HG02973 (cell line): ENCODE data around the gene SNRPD3.
"Not testable (repeated sequence)": the region's sequence is repeated elsewhere in the genome, so short reads cannot be mapped to it uniquely, and the experiment has no call there.

Experiments used
- ATAC-seq: cut with Tn5 transposase; IDR thresholded peaks from one replicate; pipeline ENCODE4 v1.9.1; 2021; ENCODE audit warnings: moderate library complexity; ENCODE audit not compliant: unreplicated experiment

Gene SNRPD3

GRCh38 chr22:24590596-24591173 is 34.9 kb downstream of the SNRPD3 start:
- ATAC-seq = no peak

DNA sequence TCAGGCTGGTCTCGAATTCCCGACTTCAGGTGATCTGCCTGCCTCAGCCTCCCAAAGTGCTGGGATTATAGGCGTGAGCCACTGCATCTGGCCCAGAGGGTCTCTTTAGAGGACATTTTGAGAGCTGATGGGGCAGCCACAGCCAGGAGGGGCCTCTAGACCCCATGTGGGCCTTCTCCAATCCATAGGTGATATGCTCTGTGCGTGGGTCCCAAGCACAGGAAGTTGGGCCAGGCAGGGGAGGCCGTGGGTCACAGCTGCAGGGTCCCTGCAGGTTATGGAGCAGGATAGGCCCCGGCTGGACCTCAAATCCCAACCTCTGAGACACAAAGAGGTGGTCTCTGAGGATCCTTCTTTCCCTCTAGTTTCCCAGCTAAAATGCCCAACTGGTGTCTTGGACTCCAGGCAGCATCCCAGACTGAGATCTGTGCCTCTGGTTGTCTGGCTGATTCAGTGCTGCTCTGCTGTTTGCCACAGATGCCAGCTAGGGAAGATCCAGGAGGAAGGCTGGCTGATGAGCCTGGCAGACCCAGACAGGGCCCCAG is 35.6 kb downstream of the SNRPD3 start:
- ATAC-seq = no peak

DNA sequence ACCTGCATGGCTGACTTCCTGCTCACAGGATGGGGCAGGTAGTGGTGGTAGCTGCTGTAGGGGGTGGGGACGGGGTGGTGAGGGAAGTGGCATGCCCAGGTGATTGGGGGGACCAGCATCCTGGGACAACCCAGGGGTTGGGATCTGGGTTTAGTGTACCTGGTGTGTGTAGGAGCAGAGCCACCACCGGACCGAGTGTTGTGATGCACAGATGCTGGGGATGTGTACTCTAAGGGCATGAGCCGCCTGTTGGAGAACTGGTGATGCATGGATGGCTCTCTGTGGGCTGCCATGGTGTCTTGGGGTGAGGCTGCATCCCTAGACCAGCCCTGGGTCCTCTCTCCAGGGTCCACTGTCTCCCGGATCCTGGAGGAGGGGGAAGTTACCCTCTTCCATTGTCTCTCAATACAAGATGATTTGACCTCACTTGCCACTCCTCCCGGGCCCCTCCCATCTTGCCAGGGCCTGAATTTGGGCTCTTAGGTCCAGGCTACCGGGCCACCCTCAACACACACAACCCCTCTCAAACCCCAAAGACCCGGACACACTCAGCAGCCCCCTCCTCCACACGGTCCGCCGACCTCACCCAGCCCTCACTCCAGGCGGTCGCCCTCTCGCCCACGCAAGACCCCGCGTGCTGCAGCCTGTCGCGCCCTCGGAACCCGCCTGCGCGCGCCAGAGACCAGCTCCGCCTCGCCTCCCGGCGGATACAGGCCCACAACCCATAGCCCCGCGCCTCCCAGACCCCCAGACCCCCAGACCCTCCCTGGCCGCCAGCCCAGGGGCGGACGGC is 36.5 kb downstream of the SNRPD3 start:
- no peak for ATAC-seq

- ATAC-seq = no peak
Measured at GRCh38 chr22:24592851-24593558, 37.2 kb downstream of the SNRPD3 start, which contains the start of gene LRRC75B. LRRC75B (minus strand) TSS chr22:24593073; CDS start chr22:24593039, 34 bp downstream.

DNA sequence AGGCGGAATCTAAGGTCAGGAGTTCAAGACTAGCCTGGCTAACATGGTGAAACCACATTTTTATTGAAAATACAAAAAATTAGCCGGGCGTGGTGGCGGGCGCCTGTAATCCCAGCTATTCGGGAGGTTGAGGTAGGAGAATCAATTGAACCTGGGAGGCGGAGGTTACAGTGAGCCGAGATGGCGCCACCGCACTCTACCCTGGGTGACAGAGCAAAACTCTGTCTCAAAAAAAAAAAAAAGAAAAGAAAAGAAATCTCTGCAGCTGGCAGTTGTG is 37.7 kb downstream of the SNRPD3 start:
- not testable (repeated sequence) for ATAC-seq

DNA sequence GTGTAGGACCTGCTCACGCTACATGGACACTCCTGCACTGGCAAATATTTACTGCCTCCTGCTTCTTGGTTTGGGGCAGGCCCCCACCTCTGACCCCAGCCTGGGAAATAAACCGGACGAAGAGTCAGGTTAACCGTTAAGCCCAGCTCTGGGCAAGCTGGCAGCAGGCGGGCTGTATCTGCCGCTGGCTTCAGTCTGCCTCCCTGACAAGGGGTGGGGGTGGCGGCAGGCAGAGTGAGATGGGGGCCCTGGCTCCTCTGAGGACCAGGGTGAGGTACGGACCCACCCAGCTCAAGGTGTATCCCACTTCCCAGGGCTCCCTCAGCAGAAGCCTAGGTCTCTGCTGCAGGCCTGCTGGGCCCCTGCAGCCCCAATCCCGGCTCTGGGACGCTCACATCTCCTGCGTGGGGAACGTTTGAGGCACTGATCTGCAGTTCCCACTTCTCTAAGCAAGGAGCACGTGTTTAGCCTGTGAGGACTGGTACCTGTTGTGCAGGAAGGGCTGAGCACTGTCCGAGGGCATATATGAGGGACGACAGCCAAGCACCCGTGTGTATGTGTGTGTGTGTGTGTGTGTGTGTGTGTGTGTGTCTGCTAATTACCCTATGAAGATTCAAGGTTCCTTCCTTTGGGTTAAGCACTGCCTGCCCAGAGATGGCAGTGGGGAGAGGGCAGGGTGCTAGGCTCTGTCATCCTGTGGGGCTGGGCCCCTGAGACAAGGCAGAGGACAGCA is 38.2 kb downstream of the SNRPD3 start:
- ATAC-seq = no peak

- ATAC-seq = no peak
Measured at GRCh38 chr22:24594569-24595120, 38.8 kb downstream of the SNRPD3 start.

- no peak for ATAC-seq
Measured at GRCh38 chr22:24595228-24595627, 39.4 kb downstream of the SNRPD3 start.

DNA sequence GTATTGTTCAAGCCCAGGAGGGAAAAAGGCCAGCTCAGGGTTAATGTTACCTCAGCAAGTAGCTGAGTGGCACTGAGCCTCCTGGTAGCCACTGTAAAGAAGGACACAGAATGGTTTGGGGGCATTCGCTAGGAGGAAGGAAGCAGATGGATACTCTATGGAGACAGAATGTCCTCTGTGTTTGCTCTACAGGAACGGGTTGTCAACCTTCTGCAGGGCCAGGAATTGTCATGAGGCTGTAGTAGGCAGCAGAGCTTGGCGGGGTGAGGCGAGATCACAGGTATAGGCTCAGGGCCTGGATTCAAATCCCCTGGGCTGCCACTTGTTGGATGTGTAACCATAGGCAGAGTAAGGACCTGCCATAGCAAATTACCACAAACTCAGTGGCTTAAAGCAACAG is 40.1 kb downstream of the SNRPD3 start:
- no peak for ATAC-seq

- ATAC-seq = not testable (repeated sequence)
Measured at GRCh38 chr22:24597076-24597475, 41.3 kb downstream of the SNRPD3 start.

GRCh38 chr22:24599514-24599913 is 43.7 kb downstream of the SNRPD3 start:
- ATAC-seq = no peak

GRCh38 chr22:24599958-24600715 is 44.3 kb downstream of the SNRPD3 start:
- not testable (repeated sequence) for ATAC-seq

- ATAC-seq = no peak
Measured at GRCh38 chr22:24601217-24602104, 45.7 kb downstream of the SNRPD3 start.

GRCh38 chr22:24602105-24602749 is 46.4 kb downstream of the SNRPD3 start:
- ATAC-seq = not testable (repeated sequence)

DNA sequence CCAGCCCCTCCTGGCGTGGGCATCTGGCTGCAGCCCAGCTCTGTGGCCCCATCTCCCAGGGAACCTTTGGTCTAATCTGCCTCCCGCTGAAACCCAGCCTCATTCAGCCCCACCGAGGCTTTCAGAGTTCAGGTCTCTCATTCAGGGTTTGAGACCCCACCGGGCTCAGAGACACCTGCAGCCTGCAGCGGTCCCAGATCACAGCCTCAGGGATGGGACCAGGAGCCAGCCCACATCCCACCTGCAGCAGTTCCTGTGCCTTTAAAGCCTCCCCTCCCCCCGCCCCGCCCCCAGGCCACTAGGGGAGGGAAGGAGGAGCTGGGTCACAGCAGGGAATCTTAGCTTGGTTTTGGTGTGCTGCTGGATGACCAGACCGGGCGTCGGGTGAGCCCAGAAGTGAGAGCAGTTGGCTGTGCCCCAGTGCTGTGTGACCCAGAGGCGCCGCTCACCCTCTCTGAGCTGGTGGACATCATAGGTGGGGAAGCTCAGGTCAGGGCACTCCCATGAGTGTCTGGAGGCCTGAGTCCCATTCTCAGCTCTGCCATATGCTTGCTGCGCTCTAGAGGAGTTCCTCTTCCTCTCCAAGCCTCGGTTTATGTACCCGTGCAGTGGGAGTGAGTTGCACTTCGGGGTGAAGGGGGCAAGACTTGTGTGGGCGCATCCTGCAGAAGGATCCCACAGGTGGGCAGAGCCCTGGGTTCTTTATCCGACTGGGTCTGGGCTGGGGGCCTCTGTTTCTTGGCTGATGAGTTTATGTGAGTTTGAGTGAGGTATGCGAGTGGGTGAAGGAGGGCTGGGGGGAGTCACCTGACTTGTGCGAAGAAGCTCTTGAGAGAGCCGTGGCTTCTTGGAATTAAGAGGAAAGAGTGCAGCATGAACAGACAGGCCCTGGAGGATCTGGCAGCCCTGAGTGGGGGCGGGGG is 47.3 kb downstream of the SNRPD3 start, which contains the start of gene GGT1:
TSS of gene GGT1 (plus strand) at position 347 of the 923 bp plus-strand sequence. CDS start 7,889 bp downstream, outside the sequence.
- not testable (repeated sequence) for ATAC-seq

DNA sequence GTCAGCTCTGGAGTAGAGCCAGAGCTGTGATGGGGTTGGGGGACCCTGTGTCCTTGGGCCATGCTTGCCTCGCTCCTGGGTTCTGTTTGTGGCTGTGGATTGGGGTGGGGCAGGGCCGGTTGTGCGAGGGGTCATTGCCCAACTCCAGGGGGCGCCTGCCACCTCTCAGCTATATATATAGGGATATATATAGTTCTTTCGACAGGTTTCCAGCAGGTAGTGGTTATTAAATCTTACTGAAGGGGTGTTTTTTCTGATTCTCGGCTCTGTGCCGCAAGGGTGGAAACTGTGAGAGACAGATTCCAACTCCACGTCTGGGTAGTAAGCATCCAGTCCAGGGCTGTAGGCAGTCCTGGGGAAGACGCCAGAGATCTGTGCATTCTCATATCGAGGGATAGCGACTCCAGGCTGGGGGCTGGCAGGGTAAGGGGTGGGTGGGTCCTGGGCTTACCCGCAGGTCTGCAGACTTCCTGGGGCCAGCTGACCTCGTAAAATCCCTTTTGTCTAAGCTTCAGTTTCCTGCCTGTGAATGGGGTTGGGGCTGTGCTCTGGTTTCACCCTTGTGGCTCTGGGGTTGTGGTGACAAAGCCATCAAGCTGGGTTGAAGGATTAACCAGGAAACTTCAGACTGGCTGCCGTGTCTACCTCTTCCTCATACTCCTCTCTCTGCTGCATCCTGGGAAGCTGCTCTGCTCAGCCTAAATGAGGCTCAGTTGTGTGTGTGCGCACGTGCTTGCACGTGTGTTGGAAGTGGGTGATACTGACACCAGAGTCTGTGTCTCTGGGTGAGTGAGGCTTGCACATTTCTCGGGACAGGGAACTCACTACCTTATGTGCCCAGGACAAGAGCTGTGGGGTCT is 48.2 kb downstream of the SNRPD3 start:
- ATAC-seq = not testable (repeated sequence)
